Fibroblast of the aortic adventitia (primary cell): ENCODE measurements around the gene GAL3ST2. TPM values are rescaled to one million over a fixed set of nuclear protein-coding genes. Genes with fewer than 3 reads are reported as not detected.
"Not testable (repeated sequence)": the region's sequence is repeated elsewhere in the genome, so short reads cannot be mapped to it uniquely, and the experiment has no call there.

Experiments used
- DNase-seq: peaks from one replicate; pipeline ENCODE4 v3.0.0-alpha.2; 2010; ENCODE audit warnings: low read depth
- H3K4me3 ChIP-seq: 2 replicates; pipeline ENCODE4 v1.5.1; 2011; ENCODE audit warnings: low read depth, mild to moderate bottlenecking, control low read depth, low read length, moderate library complexity
- CTCF ChIP-seq: IDR thresholded peaks from 2 replicates; pipeline ENCODE4 v1.5.1; 2011; ENCODE audit warnings: mild to moderate bottlenecking, low read length, control low read depth, inconsistent platforms; ENCODE audit not compliant: insufficient read depth
- total RNA-seq: library from RNA; depleted of rRNA; stranded (reverse); fragments of >200 nt; gene quantifications from 2 replicates; pipeline ENCODE4 v1.2.3, GENCODE V29; 2012; ENCODE audit warnings: low replicate concordance

GAL3ST2 gene
- total RNA-seq, 1 donor, result not detected

- DNase-seq, result no peak
- H3K4me3 ChIP-seq, result peak overlapping the region; percentile 53
- TF ChIP-seq CTCF, result no peak
Measured at GRCh38 chr2:241804326-241805229, 28.0 kb downstream of the GAL3ST2 start.

GRCh38 chr2:241806217-241806616 lies 29.6 kb downstream of the GAL3ST2 start:
- H3K4me3 ChIP-seq, DNase-seq: not testable (repeated sequence)

- H3K4me3 ChIP-seq, result no peak overlapping the region
- DNase-seq, result no peak
- no peak for TF ChIP-seq CTCF
Measured at GRCh38 chr2:241808051-241808720, 31.6 kb downstream of the GAL3ST2 start.

- DNase-seq, result no peak
- no peak for TF ChIP-seq CTCF
- no peak within 1 kb of the TSS for H3K4me3 ChIP-seq
Measured at GRCh38 chr2:241808721-241809382, 32.2 kb downstream of the GAL3ST2 start, which contains the start of gene NEU4. TSS of gene NEU4 (plus strand) at chr2:241809193. CDS start at chr2:241814485, 5,292 bp downstream.

- no peak for DNase-seq
- no peak overlapping the region for H3K4me3 ChIP-seq
- no peak for TF ChIP-seq CTCF
Measured at GRCh38 chr2:241809383-241810306, 33.0 kb downstream of the GAL3ST2 start.

- no peak for DNase-seq
- no peak overlapping the region for H3K4me3 ChIP-seq
- TF ChIP-seq CTCF, result no peak
Measured at GRCh38 chr2:241810307-241811200, 33.9 kb downstream of the GAL3ST2 start.
